Neuron (in vitro differentiated cells): ENCODE data around the gene LLGL2.

Experiments used
- H2AFZ ChIP-seq: one replicate; pipeline ENCODE4 v1.6.1; 2013; ENCODE audit warnings: low read depth, mild to moderate bottlenecking, inconsistent platforms, low read length, moderate library complexity
- H3K27me3 ChIP-seq: one replicate; pipeline ENCODE4 v1.6.1; 2013; ENCODE audit warnings: low read length; ENCODE audit not compliant: insufficient read depth
- H3K36me3 ChIP-seq: one replicate; pipeline ENCODE4 v1.6.1; 2013; ENCODE audit warnings: low read length; ENCODE audit not compliant: insufficient read depth
- H3K4me1 ChIP-seq: one replicate; pipeline ENCODE4 v1.6.1; 2013; ENCODE audit warnings: low read length; ENCODE audit not compliant: insufficient read depth
- H3K4me3 ChIP-seq: 2 replicates; pipeline ENCODE4 v1.5.1; 2013; ENCODE audit warnings: mild to moderate bottlenecking, low read length, moderate library complexity
- H3K9me3 ChIP-seq: one replicate; pipeline ENCODE4 v1.6.1; 2013; ENCODE audit warnings: low read length

LLGL2 gene

DNA sequence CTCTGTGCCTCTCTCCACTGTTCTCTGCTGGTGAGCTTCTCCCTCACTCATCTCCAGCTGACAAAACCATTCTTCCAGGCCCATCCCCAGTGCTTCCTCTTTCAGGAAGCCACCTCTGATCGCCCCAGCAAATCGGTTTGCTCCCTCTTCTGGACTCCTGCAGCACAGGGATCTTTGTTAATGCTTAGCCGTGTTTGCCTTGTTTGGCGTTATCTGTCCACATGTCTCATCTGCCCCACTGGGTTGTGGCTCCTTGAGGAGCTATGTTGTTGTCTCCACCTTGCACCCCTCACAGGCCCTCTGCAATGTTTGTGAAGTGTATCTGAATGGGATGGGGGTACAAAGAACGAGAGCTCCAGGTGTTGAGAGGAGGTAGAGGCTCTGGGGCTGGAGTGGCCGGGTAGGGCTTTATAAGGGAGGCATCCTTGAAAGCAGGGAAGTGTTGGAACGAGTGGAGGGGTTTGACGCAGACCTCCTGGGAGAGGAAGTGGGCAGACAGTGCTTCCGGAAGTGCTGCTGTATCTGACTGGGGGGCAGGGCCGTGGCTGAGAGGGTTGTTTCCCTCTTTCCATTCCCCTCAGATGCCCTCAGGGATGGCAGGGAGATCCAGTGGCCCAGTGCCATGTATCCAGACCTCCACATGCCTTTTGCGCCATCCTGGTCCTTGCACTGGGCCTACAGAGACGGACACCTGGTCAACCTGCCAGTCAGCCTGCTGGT is 38.0 kb upstream of the LLGL2 start:
- H3K9me3 ChIP-seq: no peaks in the 10 kb centered on the region
- H3K4me1 ChIP-seq: no peaks in the 10 kb centered on the region
- H3K4me3 ChIP-seq: no peak overlapping the region
- H3K27me3 ChIP-seq: no peaks in the 10 kb centered on the region
- H3K36me3 ChIP-seq: peaks cover 37% of the 10 kb centered on the region
- no peak overlapping the region for H2AFZ ChIP-seq

DNA sequence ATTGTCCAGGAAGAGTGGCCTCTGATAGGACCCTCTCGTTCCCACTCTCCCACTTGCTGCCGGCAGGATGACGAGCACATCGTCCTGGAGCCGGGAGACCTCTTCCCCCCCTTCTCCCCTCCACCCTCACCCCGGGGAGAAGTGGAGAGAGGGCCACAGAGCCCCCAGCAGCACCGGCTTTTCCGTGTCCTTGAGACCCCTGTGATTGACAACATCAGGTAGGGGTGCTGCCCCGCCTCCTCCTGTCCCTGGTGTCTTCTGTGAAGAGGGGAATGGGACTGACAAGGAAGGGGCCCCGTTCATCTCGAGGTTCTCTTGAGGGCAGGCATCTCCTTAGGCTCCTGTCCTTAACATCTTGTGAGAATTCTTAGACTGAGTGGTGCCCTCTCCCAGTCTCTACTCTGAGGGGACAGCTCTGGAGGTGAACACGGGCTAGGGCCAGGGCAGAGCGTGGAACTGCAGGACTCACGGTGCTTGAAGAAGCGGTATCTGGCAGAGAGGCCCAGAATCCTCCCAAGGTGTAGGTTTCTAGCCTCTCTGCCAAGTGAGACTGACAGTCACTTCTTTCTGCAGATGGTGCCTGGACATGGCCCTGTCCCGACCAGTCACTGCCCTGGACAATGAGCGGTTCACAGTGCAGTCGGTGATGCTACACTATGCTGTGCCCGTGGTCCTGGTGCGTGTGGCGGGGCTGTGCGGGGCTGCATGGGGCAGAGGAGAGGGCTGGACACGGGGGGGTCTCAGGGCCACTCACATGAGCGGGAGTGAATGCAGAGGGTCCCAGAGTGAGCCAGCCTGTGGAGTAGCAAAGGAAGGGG is 36.6 kb upstream of the LLGL2 start:
- H3K36me3 ChIP-seq: peaks cover 51% of the 10 kb centered on the region
- H3K27me3 ChIP-seq: no peaks in the 10 kb centered on the region
- no peak overlapping the region for H3K4me3 ChIP-seq
- no peaks in the 10 kb centered on the region for H3K4me1 ChIP-seq
- no peaks in the 10 kb centered on the region for H3K9me3 ChIP-seq
- no peak overlapping the region for H2AFZ ChIP-seq

DNA sequence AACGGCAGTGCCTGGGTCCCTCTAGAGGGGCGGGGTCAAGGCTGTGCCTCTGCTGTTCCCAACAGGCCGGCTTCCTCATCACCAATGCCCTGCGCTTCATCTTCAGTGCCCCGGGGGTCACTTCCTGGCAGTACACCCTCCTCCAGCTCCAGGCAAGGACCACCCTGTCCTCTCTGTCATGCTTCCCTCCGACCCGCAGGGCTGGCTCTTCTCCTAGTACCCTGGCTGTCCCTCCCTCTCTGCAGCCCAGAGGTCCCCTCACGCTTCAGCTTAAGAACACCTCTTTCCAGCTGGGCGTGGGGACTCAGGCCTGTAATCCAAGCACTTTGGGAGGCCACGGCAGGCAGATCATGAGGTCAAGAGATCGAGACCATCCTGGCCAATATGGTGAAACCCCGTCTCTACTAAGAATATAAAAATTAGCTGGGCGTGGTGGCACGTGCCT is 36.0 kb upstream of the LLGL2 start:
- Histone ChIP-seq H3K36me3 (peaks cover 52% of the 10 kb centered on the region), H2AFZ (no peak overlapping the region), H3K4me1 (no peaks in the 10 kb centered on the region), H3K4me3 (no peak overlapping the region), H3K9me3 (no peaks in the 10 kb centered on the region), H3K27me3 (no peaks in the 10 kb centered on the region)

DNA sequence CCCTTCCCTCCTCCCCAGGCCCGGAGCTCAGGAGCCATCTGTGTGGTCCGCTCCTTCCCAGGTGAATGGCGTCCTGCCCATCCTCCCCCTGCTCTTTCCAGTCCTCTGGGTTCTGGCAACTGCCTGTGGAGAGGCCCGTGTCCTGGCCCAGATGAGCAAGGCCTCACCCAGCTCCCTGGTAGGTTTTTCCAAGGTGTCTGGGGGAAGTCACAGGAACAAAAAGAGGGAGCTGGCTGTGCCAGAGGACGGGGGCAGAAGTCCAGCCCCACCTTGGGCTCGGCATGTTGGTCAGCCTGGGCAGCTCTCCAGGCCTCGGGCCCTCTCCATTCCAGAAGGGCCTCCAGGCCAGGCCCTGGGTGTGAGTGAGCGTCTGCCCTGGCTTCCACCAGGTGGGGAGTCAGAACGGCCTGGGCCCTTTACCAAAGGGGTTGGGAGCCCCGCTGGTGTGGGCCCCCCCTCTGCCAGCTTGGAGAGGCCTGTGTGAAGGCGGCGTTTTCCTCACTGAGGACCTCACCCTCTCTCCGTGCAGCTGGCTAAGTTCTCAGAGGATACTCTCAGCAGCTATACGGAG is 35.2 kb upstream of the LLGL2 start:
- no peak overlapping the region for H2AFZ ChIP-seq
- no peak overlapping the region for H3K4me3 ChIP-seq
- H3K9me3 ChIP-seq: no peaks in the 10 kb centered on the region
- H3K27me3 ChIP-seq: no peaks in the 10 kb centered on the region
- peaks cover 55% of the 10 kb centered on the region for H3K36me3 ChIP-seq
- no peaks in the 10 kb centered on the region for H3K4me1 ChIP-seq

DNA sequence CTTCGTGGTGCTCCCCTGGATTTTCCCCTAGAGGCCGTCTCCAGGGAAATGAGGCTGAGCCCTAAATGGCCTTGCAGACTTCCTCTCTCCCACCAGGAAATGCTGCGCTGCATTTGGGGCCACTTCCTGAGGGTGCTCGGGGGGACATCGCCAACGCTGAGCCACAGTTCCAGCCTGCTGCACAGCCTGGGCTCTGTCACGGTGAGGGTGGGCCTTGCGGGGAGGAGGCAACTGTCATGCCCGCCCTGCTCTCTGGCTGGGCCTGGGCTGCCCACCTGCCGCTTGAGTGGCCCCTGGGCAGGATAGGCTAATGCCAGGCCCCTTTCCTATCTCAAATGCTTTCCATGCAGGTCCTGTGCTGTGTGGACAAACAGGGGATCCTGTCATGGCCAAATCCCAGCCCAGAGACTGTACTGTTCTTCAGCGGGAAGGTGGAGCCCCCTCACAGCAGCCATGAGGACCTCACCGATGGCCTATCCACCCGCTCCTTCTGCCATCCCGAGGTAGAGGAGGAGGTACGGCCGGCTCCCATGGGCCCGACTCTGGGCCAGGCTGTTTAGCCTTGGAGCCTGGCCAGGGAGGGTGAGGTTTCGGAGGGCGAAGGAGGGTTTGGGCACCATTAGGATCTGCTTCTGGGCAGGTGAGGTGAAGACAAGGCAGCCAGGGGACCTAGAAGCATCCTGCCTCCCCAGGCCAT is 34.4 kb upstream of the LLGL2 start:
- Histone ChIP-seq H3K9me3 (no peaks in the 10 kb centered on the region), H3K4me1 (no peaks in the 10 kb centered on the region), H3K36me3 (peaks cover 61% of the 10 kb centered on the region), H3K4me3 (no peak overlapping the region), H3K27me3 (no peaks in the 10 kb centered on the region), H2AFZ (no peak overlapping the region)

DNA sequence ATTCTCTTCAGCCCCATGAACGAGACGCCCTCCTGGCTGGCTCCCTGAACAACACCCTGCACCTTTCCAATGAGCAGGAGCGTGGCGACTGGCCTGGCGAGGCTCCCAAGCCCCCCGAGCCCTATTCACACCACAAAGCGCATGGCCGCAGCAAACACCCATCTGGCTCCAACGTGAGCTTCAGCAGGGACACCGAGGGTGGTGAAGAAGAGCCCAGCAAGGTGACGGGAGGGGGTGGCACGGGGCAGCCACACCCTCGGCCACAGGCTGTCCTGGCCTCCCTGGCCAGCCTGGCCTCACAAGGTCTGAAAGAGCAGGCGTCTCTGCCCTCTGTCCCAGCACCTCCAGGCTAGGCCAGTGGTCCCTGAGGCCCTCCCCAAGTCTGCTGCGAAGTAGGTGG is 33.8 kb upstream of the LLGL2 start:
- H2AFZ ChIP-seq: no peak overlapping the region
- H3K36me3 ChIP-seq: peaks cover 62% of the 10 kb centered on the region
- H3K4me3 ChIP-seq: no peak overlapping the region
- no peaks in the 10 kb centered on the region for H3K27me3 ChIP-seq
- no peaks in the 10 kb centered on the region for H3K4me1 ChIP-seq
- H3K9me3 ChIP-seq: no peaks in the 10 kb centered on the region

DNA sequence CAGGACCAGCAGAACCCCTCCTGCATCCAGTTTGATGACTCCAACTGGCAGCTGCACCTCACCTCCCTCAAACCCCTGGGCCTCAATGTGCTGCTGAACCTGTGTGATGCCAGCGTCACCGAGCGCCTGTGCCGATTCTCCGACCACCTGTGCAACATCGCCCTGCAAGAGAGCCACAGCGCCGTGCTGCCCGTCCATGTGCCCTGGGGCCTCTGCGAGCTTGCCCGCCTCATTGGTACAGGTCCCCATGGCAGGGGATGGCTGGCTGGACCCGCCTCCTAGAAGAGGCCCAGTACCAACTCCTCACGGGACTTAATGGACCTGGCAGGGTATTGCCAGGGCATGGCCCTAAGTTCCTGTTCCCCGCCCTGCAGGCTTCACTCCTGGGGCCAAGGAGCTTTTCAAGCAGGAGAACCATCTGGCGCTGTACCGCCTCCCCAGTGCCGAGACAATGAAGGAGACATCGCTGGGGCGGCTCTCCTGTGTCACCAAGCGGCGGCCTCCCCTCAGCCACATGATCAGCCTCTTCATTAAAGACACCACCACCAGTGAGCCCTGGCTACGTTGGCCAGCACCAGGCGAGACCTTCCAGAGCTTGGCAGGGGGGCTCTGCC is 32.8 kb upstream of the LLGL2 start:
- Histone ChIP-seq H3K27me3 (no peaks in the 10 kb centered on the region), H3K36me3 (peaks cover 63% of the 10 kb centered on the region), H2AFZ (no peak overlapping the region), H3K4me1 (no peaks in the 10 kb centered on the region), H3K9me3 (no peaks in the 10 kb centered on the region), H3K4me3 (no peak overlapping the region)

DNA sequence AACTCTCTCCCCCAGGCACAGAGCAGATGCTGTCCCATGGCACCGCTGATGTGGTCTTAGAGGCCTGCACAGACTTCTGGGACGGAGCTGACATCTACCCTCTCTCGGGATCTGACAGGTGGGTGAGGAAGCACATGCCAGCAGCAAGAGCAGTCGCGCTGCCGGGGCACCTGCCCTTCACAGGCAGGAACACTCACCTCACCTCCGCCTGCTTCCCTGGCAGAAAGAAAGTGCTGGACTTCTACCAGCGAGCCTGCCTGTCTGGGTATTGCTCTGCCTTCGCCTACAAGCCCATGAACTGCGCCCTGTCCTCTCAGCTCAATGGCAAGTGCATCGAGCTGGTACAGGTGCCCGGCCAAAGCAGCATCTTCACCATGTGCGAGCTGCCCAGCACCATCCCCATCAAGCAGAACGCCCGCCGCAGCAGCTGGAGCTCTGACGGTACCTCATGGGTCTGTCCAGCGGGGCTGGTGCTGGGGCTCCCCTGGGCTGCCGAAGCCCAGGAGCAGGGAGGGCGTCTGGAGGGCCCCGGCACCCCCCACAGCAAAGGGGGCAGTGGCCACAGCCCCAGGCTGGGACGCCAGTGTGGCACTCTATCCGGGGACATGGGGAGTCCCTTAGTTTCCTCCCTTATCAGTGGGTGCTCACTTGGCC is 31.9 kb upstream of the LLGL2 start:
- no peaks in the 10 kb centered on the region for H3K9me3 ChIP-seq
- peaks cover 70% of the 10 kb centered on the region for H3K36me3 ChIP-seq
- no peaks in the 10 kb centered on the region for H3K4me1 ChIP-seq
- H2AFZ ChIP-seq: no peak overlapping the region
- no peaks in the 10 kb centered on the region for H3K27me3 ChIP-seq
- no peak overlapping the region for H3K4me3 ChIP-seq

DNA sequence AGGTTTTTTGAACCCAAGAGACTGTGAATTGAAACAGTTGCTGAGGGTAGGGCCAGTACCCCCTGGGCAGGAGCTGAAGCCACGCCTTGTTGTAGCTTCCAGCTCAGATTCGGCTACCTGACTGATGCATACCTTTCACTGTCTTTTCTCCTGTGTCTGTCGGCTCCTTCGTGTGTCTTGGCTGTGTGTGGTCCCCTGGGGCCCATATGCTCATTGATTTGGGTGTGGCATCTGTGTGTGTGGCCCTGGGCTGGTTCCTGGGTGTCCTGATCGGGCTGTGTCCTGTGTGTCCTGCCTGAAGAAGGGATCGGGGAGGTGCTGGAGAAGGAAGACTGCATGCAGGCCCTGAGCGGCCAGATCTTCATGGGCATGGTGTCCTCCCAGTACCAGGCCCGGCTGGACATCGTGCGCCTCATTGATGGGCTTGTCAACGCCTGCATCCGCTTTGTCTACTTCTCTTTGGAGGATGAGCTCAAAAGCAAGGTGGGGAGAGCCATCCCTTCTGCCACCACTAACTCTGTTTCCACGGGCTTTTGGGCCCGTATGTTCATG is 31.1 kb upstream of the LLGL2 start:
- no peak overlapping the region for H3K4me3 ChIP-seq
- peaks cover 75% of the 10 kb centered on the region for H3K36me3 ChIP-seq
- H3K9me3 ChIP-seq: no peaks in the 10 kb centered on the region
- no peaks in the 10 kb centered on the region for H3K4me1 ChIP-seq
- H2AFZ ChIP-seq: no peak overlapping the region
- H3K27me3 ChIP-seq: no peaks in the 10 kb centered on the region

DNA sequence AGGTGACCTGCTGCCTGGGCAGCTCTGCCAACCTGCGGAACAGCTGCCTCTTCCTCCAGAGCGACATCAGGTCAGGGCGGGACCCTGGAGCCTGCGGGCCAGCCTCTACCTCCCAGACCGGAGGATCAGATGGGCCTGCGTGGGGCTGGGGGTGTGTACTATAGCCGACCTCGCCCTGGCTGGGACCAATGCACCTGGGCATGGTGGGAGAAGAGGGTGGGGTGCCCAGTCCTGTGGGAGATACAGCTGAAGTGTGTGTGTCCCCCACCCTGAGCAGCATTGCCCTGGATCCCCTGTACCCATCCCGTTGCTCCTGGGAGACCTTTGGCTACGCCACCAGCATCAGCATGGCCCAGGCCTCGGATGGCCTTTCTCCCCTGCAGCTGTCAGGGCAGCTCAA is 29.5 kb upstream of the LLGL2 start:
- no peaks in the 10 kb centered on the region for H3K9me3 ChIP-seq
- H2AFZ ChIP-seq: no peak overlapping the region
- H3K27me3 ChIP-seq: no peaks in the 10 kb centered on the region
- H3K4me3 ChIP-seq: no peak overlapping the region
- H3K36me3 ChIP-seq: peaks cover 78% of the 10 kb centered on the region
- no peaks in the 10 kb centered on the region for H3K4me1 ChIP-seq

DNA sequence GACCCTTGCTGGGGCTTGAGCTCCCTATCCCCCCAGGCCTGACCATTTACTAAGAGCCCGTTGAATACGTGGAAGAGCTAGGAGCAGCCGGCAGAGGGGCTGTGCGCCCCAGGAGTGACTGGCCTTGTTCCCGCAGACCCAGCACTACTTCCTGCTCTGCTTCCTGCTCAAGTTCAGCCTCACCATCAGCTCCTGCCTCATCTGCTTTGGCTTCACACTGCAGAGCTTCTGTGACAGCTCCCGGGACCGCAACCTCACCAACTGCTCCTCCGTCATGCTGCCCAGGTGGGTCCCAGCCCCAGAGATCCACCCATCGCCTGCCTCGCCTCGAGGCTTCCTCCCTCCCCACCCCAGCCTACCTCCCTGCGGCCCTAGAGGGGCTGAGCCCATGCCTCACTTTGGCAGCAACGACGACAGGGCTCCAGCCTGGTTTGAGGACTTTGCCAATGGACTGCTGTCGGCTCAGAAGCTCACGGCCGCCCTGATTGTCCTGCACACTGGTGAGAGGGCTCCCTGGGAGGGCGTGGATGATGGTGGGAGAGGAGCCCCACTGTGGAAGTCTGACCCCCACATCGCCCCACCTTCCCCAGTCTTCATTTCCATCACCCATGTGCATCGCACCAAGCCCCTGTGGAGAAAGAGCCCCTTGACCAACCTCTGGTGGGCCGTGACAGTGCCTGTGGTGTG is 27.3 kb upstream of the LLGL2 start:
- Histone ChIP-seq H3K27me3 (no peaks in the 10 kb centered on the region), H3K4me1 (no peaks in the 10 kb centered on the region), H3K9me3 (no peaks in the 10 kb centered on the region), H3K4me3 (no peak overlapping the region), H2AFZ (no peak overlapping the region), H3K36me3 (peaks cover 65% of the 10 kb centered on the region)
